DMS79 treated with DMSO at 0.1 percent for 48 hours (cell line): Measurements from ENCODE around the gene NFIA.

Experiments used
- DNase-seq: peaks from one replicate; lab custom pipeline; 2025; lab: John Stamatoyannopoulos, UW

Gene NFIA

DNA sequence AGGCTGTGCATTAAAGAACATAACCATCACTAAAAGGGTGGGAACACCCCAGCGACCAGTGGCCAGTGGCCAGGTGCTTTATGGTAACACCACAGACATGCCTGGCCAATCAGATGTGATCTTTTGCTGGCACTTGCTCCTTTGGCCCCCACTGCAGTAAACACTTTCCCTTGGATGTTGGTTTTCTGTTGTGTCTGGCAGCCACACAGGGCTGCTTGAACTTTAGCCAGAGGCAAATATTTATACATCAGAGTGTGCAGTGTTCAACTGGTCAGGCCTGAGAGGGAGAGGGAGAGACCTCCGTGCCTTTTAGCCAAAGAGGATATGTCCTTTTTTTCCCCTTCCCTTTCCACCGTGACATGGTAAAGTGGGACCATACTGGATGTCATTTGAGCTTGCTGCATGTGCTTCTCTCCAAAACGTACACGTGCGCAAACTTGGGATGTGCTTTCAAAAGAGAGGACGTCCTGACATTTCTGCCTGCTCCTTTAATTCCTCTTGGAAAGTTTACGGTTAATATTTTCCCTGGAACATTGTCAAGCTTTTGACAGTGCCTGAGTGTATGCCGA lies 101.2 kb downstream of the NFIA start:
- peak; percentile 50 for DNase-seq

DNA sequence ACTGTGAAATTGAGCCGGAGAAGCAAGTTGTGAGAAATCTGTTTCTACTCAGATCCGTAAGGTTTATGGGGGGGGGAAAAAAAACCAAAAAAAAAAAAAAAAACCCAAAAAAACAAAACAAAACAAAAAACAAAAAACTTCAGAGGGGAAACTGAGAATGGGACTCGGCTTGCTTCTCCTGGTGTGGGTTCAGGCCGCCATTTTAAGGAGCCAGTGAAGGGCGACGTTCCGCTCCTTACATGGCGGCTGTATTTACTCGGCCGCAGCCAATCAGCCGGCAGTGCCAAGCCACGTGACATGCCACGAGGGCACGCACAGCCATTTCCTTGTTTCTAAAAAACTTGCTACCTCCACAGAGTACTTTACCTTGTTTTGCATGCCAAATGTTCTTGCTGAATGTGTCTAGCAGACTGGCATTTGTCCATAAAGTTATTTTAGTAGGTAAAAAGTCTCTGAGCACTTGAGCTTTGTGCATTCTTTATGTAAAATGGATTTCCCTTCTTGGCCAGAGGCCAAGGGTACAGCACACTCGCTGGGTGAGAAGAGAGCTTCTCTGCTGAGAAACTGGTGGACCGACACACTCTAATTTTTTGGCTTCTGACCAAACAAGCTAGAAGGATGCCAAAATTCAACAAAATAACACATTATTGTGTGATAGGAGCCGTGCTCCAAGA lies 101.8 kb downstream of the NFIA start:
- peak; percentile 96 for DNase-seq

DNA sequence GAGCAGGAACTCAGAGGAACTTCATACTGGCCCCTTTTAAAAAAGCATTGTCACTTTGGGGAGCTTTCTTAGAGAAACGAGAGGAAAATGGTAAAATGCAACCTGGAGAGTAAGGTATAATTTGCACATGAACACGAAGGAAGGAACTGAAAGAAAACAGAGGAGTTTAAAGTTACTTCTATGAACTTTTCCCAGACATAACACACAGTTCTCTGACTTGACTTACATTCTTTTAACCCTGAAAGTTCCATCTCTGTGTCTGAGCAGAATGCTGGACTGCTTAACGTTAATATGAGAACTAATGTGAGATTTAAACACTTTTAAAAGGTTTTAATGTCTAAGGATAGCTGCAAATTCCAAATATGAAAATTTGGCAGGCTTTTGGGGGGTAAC lies 102.3 kb downstream of the NFIA start:
- DNase-seq: no peak

GRCh38 chr1:61186753-61187152 lies 104.4 kb downstream of the NFIA start:
- no peak for DNase-seq

GRCh38 chr1:61187352-61188086 lies 105.2 kb downstream of the NFIA start:
- no peak for DNase-seq

- no peak for DNase-seq
These were observed 107.8 kb downstream of the NFIA start for GRCh38 chr1:61190153-61190552.

GRCh38 chr1:61190618-61191432 lies 108.5 kb downstream of the NFIA start:
- no peak for DNase-seq

DNA sequence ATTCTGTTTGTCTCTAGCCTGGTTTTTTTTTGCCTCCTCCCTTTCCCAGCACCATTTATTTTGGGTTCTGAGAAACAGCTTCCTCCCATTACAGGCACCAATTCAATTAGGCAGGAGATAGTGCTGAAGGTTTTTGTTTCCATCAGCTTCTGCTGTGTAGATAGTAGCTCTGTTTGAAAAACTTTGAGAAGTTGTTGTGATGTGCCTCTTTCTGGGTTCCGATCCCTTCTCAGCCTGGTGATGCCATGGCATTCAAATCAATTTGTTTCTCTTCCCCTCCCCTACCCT lies 109.0 kb downstream of the NFIA start:
- no peak for DNase-seq

DNA sequence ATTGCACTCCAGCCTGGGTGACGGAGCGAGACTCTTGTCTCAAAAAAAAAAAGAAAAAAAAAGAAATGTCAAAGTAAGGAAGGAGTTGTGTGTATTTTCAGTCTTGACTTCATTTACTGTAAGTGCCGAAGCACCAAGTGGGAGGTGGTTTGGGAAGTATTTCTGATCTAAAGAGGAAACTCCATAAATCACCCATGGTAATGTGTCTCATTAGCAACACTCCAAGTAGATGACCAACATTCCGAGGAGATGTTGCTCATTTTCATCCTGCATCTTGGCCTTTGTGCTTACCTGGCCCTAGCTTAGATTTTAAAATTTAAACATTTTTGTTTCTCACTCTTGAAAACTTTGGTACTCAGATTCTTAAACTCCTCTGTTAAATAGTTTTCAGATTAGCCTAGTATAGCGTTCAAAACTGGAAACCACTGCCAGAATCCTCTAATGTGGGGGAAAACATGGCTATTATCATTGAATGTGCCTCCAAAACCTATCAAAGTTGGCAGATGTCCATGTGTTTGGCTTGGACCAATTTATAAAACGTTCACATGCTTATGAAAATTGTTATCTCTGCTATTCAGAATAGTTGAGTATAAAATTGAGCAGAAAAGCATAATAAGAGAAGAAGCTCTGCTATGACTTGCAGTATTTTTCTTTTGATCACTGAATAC lies 110.4 kb downstream of the NFIA start:
- no peak for DNase-seq

GRCh38 chr1:61193808-61194207 lies 111.4 kb downstream of the NFIA start:
- no peak for DNase-seq

- no peak for DNase-seq
These were observed 116.2 kb downstream of the NFIA start for GRCh38 chr1:61198554-61198953.

- DNase-seq: no peak
These were observed 118.7 kb downstream of the NFIA start for GRCh38 chr1:61201035-61201434.

- no peak for DNase-seq
These were observed 120.7 kb downstream of the NFIA start for GRCh38 chr1:61202854-61203598.

GRCh38 chr1:61204528-61204927 lies 122.2 kb downstream of the NFIA start:
- no peak for DNase-seq

DNA sequence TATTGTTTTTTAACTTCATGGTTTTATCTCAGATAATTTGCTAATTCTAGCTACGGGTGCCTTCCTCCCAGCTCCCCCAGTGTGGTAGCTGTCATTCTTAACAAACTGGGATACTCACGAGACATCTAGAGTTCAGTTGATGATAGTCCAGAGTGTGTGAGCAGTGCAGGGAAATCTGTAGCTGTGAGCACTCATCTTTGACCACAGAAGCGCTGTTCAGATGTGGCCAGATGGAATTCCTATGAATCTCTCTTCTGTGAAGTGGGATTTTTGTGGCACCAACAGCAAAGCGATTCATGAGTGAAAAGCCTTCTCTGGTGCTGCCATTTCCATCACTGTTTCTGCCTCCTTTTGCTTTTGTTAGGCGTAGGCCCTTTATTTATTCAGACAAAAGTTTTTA lies 125.1 kb downstream of the NFIA start:
- no peak for DNase-seq

DNA sequence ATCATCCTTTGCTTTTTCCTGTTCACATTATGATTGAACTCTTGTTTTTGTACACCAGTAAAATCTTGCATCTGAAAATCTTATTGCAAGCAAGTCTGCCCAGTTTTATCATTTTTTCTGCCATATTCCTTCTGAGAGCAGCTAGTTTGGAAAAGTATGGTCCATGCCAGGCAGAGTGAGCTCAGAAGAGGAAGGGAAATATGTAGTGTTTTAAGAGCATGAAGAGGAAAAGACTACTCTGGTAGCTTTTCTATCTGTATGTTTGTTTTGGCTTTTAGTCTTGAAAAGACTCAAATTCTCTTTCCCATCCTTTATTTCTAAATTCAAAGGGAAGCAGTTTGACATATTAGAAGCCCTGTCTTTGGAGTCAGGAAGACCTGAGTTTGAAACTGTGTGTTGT lies 125.8 kb downstream of the NFIA start:
- no peak for DNase-seq

GRCh38 chr1:61208831-61209230 lies 126.5 kb downstream of the NFIA start:
- no peak for DNase-seq

- DNase-seq: no peak
These were observed 128.2 kb downstream of the NFIA start for GRCh38 chr1:61210435-61211154.

DNA sequence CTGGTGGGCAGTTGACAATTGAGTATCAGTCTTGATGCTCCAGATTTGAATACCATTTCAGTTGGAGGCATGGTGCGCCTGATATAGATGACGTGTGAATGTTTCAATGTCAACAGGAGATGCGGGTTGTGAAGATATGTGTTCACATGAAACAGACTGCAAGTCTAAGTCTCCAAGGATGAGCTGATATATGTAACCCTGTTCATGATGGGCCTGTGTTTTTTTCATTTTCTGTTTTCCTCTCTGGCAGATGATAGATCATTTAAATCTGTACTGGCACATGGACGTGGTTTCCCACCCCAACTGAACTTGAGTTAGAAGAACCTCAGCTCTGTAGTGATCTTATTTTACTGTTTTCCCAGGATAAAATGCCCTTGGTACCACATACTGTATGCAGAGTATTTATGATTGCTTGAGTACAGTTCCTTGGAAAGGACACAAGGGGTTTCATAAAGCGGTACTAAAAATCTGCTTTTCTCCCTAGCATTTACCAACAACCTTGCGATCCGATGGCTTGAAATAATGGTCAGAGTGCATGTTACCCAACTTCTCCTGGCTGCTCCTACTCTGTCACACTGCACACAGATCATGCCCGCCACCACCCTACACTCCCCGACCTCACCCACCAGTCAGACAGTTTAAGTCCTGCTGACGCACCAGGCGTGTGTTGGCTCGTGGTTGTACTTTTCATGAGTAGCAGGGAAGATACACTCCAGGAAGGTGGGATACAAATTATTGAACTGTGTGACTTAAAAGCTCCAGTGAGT lies 131.1 kb downstream of the NFIA start:
- no peak for DNase-seq

- no peak for DNase-seq
These were observed 132.8 kb downstream of the NFIA start for GRCh38 chr1:61215119-61215518.
